HK-2 (cell line): ENCODE data around the gene EMILIN3.

Source experiments
- DNase-seq: peaks from one replicate; pipeline ENCODE4 v3.0.0-alpha.2; 2018; ENCODE audit not compliant: unreplicated experiment

The EMILIN3 gene

DNA sequence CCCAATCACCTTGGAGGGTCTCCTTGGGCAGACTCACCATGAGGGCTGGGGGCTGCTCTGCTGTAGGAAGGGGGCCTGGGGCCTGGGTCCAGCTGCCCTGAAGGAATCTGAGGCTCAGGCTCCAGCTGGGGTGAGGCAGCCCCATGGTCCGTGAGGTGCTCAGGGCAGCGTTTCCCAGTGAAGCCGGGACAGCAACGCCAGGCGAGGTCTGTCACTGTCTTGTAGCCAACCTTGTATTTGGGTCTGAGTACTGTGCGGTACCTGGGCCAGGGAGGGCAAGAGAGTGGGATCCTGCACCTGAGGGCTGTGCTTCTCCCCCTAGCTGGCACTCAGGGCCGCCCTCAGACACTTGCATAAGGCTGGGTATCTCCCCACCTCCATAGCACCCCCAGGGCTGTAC is 3.0 kb downstream of the EMILIN3 start:
- no peak for DNase-seq

GRCh38 chr20:41362748-41363140 is 3.9 kb downstream of the EMILIN3 start:
- no peak for DNase-seq

DNA sequence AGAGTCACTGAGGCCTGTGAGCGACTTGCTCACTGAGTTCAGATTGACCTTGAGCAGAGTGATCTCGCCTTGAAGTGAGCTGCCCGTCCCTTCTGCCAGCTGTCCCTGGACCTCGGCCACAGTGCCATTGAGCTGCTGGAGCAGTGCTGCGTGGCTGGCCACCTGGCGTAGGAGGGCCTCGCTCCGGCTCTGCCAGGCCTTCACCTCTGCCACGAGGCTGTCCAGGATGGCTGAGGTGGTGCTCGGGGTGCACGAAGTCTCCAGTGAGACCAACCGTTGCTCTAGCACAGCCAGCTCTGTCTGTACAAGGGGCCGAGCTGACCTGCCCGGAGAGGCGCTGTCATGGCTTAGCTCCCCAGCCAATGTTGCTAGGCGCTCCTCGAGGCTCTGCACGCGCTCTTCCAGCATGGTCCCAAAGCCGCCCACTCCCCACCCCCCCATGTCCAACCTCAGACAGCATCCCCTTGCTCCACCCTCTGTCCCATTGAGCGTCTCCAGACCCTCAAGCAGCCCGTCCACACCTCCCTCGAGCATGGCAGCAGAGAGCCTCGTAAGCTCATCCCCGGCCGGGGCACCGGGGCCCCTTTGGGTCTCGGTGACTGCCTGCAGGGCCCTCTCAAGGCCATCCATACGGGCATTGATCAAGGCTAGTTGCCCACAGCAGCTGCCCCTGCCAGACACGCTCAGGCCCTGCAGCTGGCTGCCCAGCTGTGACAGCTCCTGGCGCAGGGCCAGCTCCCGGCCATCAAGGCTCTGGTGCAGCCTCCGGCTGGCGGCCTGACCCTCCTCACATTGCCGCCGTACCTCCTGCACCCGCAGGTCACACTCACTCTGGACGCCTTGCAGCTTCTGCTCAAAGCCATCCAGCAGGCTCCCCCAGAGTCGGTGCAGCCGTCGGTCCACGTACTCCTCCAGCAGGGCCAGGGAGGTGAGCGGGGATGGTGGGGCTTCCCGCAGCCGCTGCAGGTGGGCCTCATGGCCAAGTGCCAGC is 4.6 kb downstream of the EMILIN3 start:
- DNase-seq: no peak

- DNase-seq: peak; percentile 26
These were observed 5.5 kb downstream of the EMILIN3 start for GRCh38 chr20:41360831-41361756.

DNA sequence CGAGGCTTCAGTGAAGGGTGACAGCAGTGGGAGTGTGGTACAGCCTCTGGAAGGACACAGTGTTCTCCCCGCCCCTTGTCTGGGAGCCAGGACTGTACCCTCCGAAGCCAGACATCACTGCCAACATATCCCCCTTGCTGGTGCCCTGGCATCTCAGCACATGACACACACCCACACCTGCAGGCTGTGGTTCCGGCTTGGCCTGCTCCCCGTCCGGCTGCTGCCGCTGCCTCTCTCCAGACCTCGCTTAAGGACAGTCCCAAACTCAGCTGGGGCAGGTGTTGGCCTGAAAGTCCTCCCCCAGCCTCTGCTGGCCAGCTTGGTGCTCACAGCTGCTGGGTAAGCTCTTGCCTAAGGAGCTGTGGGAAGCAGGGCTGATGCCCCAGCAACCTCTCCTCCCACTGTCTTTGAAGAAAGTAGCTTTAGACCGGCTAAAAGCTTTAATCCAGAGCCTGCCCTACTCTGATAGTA is 7.0 kb downstream of the EMILIN3 start:
- no peak for DNase-seq

- no peak for DNase-seq
These were observed 7.9 kb downstream of the EMILIN3 start for GRCh38 chr20:41358717-41359116.

- DNase-seq: no peak
These were observed 8.4 kb downstream of the EMILIN3 start for GRCh38 chr20:41358230-41358629.

GRCh38 chr20:41357424-41358163 is 9.0 kb downstream of the EMILIN3 start:
- no peak for DNase-seq

- no peak for DNase-seq
These were observed 9.7 kb downstream of the EMILIN3 start for GRCh38 chr20:41356951-41357350.

GRCh38 chr20:41355598-41356203 is 10.9 kb downstream of the EMILIN3 start:
- no peak for DNase-seq

GRCh38 chr20:41355192-41355591 is 11.4 kb downstream of the EMILIN3 start:
- no peak for DNase-seq

- DNase-seq: no peak
These were observed 13.1 kb downstream of the EMILIN3 start for GRCh38 chr20:41353530-41353929.

DNA sequence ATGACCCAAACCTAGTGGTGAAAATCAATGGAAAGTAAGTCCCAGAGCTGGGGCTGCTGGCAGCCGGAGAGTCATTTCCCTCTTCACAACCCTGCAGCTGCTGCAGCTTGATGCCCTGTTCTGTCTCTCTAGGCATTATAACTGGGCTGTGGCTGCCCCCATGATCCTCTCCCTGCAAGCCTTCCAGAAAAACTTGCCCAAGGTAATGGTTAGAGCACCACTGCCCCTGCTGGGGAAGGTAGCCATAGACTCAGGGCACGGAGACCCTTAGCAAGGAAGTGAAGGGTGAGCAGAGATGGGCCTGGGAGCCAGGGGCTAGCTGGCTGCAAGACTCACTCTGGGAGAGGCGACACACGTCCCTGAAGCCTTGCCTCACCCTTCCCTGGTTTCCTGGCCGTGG is 14.0 kb downstream of the EMILIN3 start:
- no peak for DNase-seq

DNA sequence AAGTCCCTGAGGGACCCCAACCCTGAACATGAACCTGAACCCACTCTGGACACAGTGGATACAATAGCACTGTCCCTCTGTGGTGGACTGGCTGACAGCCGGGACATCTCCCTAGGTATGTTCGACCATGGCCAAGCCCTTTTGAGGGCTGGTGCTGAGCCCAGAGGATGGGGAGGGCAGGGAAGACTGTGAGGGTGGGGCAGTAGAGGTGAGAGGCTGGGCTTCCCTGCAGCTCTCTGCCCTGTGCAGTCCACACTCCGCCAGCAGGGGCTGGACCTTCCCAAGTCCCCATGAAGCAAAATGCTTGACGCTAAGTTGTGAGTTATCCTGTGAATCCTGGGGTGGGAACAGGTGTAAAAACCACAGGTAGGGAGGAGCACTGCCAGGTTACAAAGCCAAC is 14.5 kb downstream of the EMILIN3 start:
- DNase-seq: no peak

DNA sequence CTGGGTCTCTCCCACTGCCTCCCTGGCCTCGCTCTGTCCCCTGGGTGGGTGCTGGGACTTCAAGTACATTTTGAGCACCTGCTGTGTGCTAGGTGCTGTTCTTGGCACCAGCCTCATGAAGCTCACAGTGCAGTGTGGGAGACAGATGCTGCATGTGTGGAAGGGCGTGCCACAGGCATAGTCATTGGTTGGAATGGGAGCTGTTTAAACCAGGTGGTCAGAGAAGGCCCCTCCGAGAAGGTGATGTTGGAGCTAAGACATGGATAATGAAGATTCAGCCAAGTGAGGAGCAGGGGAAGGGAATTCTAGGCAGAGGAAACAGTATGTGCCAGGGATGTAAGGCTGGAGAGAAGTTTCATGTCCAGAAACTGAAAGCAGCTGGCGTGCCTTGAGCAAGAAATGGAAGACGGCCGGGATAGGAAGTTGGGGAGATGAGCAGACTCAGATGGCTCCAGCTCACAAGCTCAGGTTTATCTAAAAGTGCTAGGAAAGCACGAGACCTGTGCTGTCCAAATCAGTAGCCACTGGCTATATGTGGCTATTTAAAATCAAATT is 16.1 kb downstream of the EMILIN3 start:
- no peak for DNase-seq

DNA sequence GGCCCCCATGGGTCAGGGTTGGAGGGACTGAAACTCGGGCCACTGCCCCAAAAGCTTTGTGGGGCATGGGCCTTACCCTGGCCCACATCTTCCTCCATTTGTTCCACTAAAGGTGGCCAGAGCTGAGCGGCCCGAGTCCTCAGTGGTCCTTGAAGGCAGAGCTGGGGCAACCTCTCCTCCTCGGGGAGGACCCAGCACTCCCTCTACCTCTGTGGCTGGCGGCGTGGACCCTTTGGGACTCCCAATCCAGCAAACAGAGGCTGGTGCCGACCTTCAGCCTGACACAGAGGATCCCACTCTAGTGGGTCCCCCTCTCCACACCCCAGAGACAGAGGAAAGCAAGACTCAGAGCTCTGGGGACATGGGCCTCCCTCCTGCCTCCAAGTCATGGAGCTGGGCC is 16.7 kb downstream of the EMILIN3 start:
- no peak for DNase-seq

DNA sequence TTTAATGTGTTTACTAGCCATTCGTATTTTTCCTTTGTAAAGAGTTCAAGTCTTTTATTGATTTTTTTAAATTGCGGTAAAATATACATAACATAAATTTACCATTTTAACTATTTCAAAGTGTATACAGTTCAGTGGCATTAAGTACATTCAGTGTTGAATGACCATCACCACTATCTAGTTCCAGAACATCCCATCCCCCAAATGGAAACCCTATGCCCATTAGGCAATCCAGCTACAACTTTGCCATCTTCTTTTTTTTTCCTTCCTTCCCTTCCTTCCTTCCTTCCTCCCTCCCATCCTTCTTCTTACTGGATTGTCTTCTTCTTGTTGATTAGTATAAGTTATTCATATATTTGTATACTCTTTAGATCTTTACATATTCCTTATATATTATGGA is 17.4 kb downstream of the EMILIN3 start:
- DNase-seq: no peak

- DNase-seq: no peak
These were observed 18.0 kb downstream of the EMILIN3 start for GRCh38 chr20:41348430-41349172.

DNA sequence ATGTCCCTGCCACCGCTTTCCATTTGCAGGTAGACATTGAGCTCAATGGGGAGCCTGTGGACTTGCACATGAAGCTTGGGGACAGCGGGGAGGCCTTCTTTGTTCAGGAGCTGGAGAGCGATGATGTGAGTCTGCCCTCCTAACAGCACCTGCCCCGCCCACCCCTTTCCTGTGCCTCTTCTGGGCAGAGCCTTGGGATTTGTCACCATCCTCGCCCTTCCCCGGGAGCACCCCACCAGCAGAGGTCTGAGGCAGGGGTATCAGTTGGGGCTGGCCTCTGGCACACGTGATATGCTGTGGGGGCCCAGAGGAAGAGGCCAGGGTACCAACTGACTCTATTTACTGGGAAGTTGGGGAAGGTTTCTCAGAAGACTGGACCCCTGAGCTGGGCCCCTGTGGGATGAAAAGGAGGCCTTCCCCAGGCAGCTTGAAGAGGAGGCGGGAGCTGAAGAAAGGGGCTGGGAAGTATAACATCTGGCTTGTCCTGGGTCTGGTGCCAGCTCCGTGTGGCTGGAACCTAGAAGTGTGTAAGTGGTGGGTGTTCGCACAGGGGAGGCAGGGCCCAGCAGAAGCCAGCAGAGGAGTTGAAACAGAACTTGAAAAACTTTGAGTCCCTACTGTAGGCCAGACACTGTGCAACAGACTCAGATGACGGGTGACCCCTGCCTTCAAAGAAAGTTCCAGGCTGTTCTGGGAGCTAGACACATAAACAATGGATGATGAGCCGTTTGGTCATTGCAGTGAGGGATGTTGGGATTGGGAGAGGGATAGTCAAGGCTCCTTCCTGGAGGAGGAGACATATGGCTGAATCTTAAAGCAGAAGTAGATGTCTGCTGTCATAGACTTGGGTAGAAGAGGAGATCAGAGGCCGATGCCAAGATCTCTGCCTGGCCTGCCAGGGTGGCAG is 18.8 kb downstream of the EMILIN3 start:
- no peak for DNase-seq
